ENCODE data around the gene TIMM10. TPM values are rescaled to one million over a fixed set of nuclear protein-coding genes. Genes with fewer than 3 reads are reported as not detected.

TIMM10 gene
- total RNA-seq, 2 donors from 2014 or later = 56.4 to 125 TPM

GRCh38 chr11:57487920-57488659 lies 42.5 kb downstream of the TIMM10 start:
- no peak overlapping the region for H3K27ac Mint-ChIP-seq
- no peak for ATAC-seq (replicated peaks)
- H3K36me3 Mint-ChIP-seq (ENCODE audit: low read depth) = peaks cover 58% of the 10 kb centered on the region
- peaks cover 8% of the 10 kb centered on the region for H3K27me3 Mint-ChIP-seq
- no peak overlapping the region for H3K4me3 Mint-ChIP-seq
- no peaks in the 10 kb centered on the region for H3K9me3 Mint-ChIP-seq
- no peaks in the 10 kb centered on the region for H3K4me1 Mint-ChIP-seq

- H3K9me3 Mint-ChIP-seq = no peaks in the 10 kb centered on the region
- H3K27ac Mint-ChIP-seq = no peak overlapping the region
- H3K4me3 Mint-ChIP-seq = no peak overlapping the region
- no peak for ATAC-seq (replicated peaks)
- no peaks in the 10 kb centered on the region for H3K4me1 Mint-ChIP-seq
- peaks cover 8% of the 10 kb centered on the region for H3K27me3 Mint-ChIP-seq
- H3K36me3 Mint-ChIP-seq (ENCODE audit: low read depth) = peaks cover 58% of the 10 kb centered on the region
Observed at GRCh38 chr11:57487021-57487778, 43.4 kb downstream of the TIMM10 start.

- H3K36me3 Mint-ChIP-seq (ENCODE audit: low read depth) = peaks cover 50% of the 10 kb centered on the region
- no peak overlapping the region for H3K27ac Mint-ChIP-seq
- no peak for ATAC-seq (replicated peaks)
- peaks cover under 1% of the 10 kb centered on the region for H3K4me1 Mint-ChIP-seq
- H3K27me3 Mint-ChIP-seq = peaks cover 14% of the 10 kb centered on the region
- no peaks in the 10 kb centered on the region for H3K9me3 Mint-ChIP-seq
- no peak overlapping the region for H3K4me3 Mint-ChIP-seq
Observed at GRCh38 chr11:57485217-57485990, 45.1 kb downstream of the TIMM10 start.

GRCh38 chr11:57484141-57484710 lies 46.3 kb downstream of the TIMM10 start:
- no peak for ATAC-seq (replicated peaks)

GRCh38 chr11:57483562-57483918 lies 47.0 kb downstream of the TIMM10 start:
- no peak for ATAC-seq (replicated peaks)
- Mint-ChIP-seq H3K27ac (no peak overlapping the region), H3K4me3 (peak overlapping the region; percentile 23)

More at GRCh38 chr11:57484141-57484710, 46.3 kb downstream of the TIMM10 start:
- Mint-ChIP-seq H3K36me3 (ENCODE audit: low read depth) (peaks cover 47% of the 10 kb centered on the region), H3K4me1 (peaks cover 5% of the 10 kb centered on the region), H3K4me3 (no peak overlapping the region), H3K27me3 (peaks cover 18% of the 10 kb centered on the region), H3K9me3 (no peaks in the 10 kb centered on the region), H3K27ac (no peak overlapping the region)

GRCh38 chr11:57482782-57483561 lies 47.6 kb downstream of the TIMM10 start:
- Mint-ChIP-seq H3K4me3 (peak overlapping the region; percentile 23), H3K36me3 (ENCODE audit: low read depth) (peaks cover 36% of the 10 kb centered on the region), H3K9me3 (no peaks in the 10 kb centered on the region), H3K27ac (no peak overlapping the region), H3K4me1 (peaks cover 5% of the 10 kb centered on the region), H3K27me3 (peaks cover 18% of the 10 kb centered on the region)
- peak; percentile 68 for ATAC-seq (replicated peaks)

More at GRCh38 chr11:57483562-57483918, 47.0 kb downstream of the TIMM10 start:
- Mint-ChIP-seq H3K36me3 (ENCODE audit: low read depth) (peaks cover 42% of the 10 kb centered on the region), H3K9me3 (no peaks in the 10 kb centered on the region), H3K4me1 (peaks cover 5% of the 10 kb centered on the region), H3K27me3 (peaks cover 18% of the 10 kb centered on the region)

- Mint-ChIP-seq H3K4me3 (no peak overlapping the region), H3K27ac (no peak overlapping the region), H3K4me1 (peaks cover 5% of the 10 kb centered on the region), H3K27me3 (peaks cover 15% of the 10 kb centered on the region), H3K36me3 (ENCODE audit: low read depth) (peaks cover 28% of the 10 kb centered on the region), H3K9me3 (no peaks in the 10 kb centered on the region)
- ATAC-seq (replicated peaks) = no peak
Observed at GRCh38 chr11:57481915-57482781, 48.4 kb downstream of the TIMM10 start.

GRCh38 chr11:57481315-57481714 lies 49.2 kb downstream of the TIMM10 start:
- Mint-ChIP-seq H3K36me3 (ENCODE audit: low read depth) (peaks cover 25% of the 10 kb centered on the region), H3K9me3 (no peaks in the 10 kb centered on the region), H3K4me3 (no peak overlapping the region), H3K27ac (no peak overlapping the region), H3K4me1 (peaks cover 5% of the 10 kb centered on the region), H3K27me3 (peaks cover 15% of the 10 kb centered on the region)
- ATAC-seq (replicated peaks) = no peak

GRCh38 chr11:57480409-57481137 lies 50.0 kb downstream of the TIMM10 start:
- Mint-ChIP-seq H3K4me1 (peaks cover 5% of the 10 kb centered on the region), H3K9me3 (no peaks in the 10 kb centered on the region), H3K4me3 (no peak overlapping the region), H3K27ac (peak overlapping the region; percentile 12), H3K36me3 (ENCODE audit: low read depth) (peaks cover 17% of the 10 kb centered on the region), H3K27me3 (peaks cover 12% of the 10 kb centered on the region)
- ATAC-seq (replicated peaks) = peak; percentile 72

GRCh38 chr11:57479911-57480310 lies 50.6 kb downstream of the TIMM10 start:
- H3K27ac Mint-ChIP-seq = peak overlapping the region; percentile 12
- no peak overlapping the region for H3K4me3 Mint-ChIP-seq
- H3K27me3 Mint-ChIP-seq = peaks cover 11% of the 10 kb centered on the region
- no peaks in the 10 kb centered on the region for H3K9me3 Mint-ChIP-seq
- peaks cover 11% of the 10 kb centered on the region for H3K36me3 Mint-ChIP-seq (ENCODE audit: low read depth)
- H3K4me1 Mint-ChIP-seq = peaks cover 5% of the 10 kb centered on the region
- peak; percentile 22 for ATAC-seq (replicated peaks)

GRCh38 chr11:57479021-57479663 lies 51.4 kb downstream of the TIMM10 start:
- Mint-ChIP-seq H3K27ac (no peak overlapping the region), H3K36me3 (ENCODE audit: low read depth) (peaks cover 3% of the 10 kb centered on the region), H3K4me1 (peaks cover 5% of the 10 kb centered on the region)

More at GRCh38 chr11:57479021-57479663, 51.4 kb downstream of the TIMM10 start:
- Mint-ChIP-seq H3K9me3 (no peaks in the 10 kb centered on the region), H3K4me3 (no peak overlapping the region), H3K27me3 (peaks cover 11% of the 10 kb centered on the region)
- ATAC-seq (replicated peaks) = no peak
